GM19025 (cell line): ENCODE measurements around the gene GRIA4.
"Not testable (repeated sequence)": the region's sequence is repeated elsewhere in the genome, so short reads cannot be mapped to it uniquely, and the experiment has no call there.

Experiments
- ATAC-seq: cut with Tn5 transposase; IDR thresholded peaks from one replicate; pipeline ENCODE4 v1.9.1; 2021; ENCODE audit warnings: mild to moderate bottlenecking, low read depth, moderate library complexity; ENCODE audit not compliant: unreplicated experiment

The GRIA4 gene

GRCh38 chr11:105781807-105782206 lies 171.9 kb downstream of the GRIA4 start:
- no peak for ATAC-seq

GRCh38 chr11:105783216-105783615 lies 173.3 kb downstream of the GRIA4 start:
- no peak for ATAC-seq

GRCh38 chr11:105785850-105786249 lies 176.0 kb downstream of the GRIA4 start:
- not testable (repeated sequence) for ATAC-seq

GRCh38 chr11:105786741-105787140 lies 176.9 kb downstream of the GRIA4 start:
- ATAC-seq, result no peak

GRCh38 chr11:105789579-105790420 lies 179.9 kb downstream of the GRIA4 start:
- no peak for ATAC-seq

- ATAC-seq, result no peak
These were observed 181.0 kb downstream of the GRIA4 start for GRCh38 chr11:105790840-105791239.

- no peak for ATAC-seq
These were observed 183.2 kb downstream of the GRIA4 start for GRCh38 chr11:105793092-105793491.

GRCh38 chr11:105799263-105799662 lies 189.4 kb downstream of the GRIA4 start:
- no peak for ATAC-seq

- no peak for ATAC-seq
These were observed 190.0 kb downstream of the GRIA4 start for GRCh38 chr11:105799728-105800462.

GRCh38 chr11:105802390-105802789 lies 192.5 kb downstream of the GRIA4 start:
- no peak for ATAC-seq

- ATAC-seq, result no peak
These were observed 201.4 kb downstream of the GRIA4 start for GRCh38 chr11:105811242-105811641.

- no peak for ATAC-seq
These were observed 211.5 kb downstream of the GRIA4 start for GRCh38 chr11:105821372-105821771.

GRCh38 chr11:105821781-105822180 lies 211.9 kb downstream of the GRIA4 start:
- ATAC-seq, result no peak

GRCh38 chr11:105823495-105824033 lies 213.7 kb downstream of the GRIA4 start:
- ATAC-seq, result no peak

GRCh38 chr11:105824457-105825013 lies 214.7 kb downstream of the GRIA4 start:
- no peak for ATAC-seq

- no peak for ATAC-seq
These were observed 215.3 kb downstream of the GRIA4 start for GRCh38 chr11:105825141-105825540.

GRCh38 chr11:105827906-105828305 lies 218.0 kb downstream of the GRIA4 start:
- ATAC-seq, result no peak

- peak; percentile 87 for ATAC-seq
These were observed 219.2 kb downstream of the GRIA4 start for GRCh38 chr11:105829084-105829483.

GRCh38 chr11:105834461-105834860 lies 224.6 kb downstream of the GRIA4 start:
- ATAC-seq, result no peak

GRCh38 chr11:105838668-105839384 lies 229.0 kb downstream of the GRIA4 start:
- ATAC-seq, result no peak
